Urothelium cell line (cell line): Measurements from ENCODE around the gene MIS18A.
A peak's percentile ranks its signal among the peaks of the same experiment; 100 is the strongest.
"Not testable (repeated sequence)": the region's sequence is repeated elsewhere in the genome, so short reads cannot be mapped to it uniquely, and the experiment has no call there.

ENCODE experiments used
- DNase-seq: peaks from one replicate; pipeline ENCODE4 v3.0.0; 2011; ENCODE audit warnings: low spot score, mixed read lengths
- FAIRE-seq: peaks from 2 replicates; lab custom pipeline; 2011; peaks lifted over from hg19 to GRCh38; lab: Jason Lieb, UNC

MIS18A gene

GRCh38 chr21:32306021-32306780 is 27.4 kb upstream of the MIS18A start:
- no peak for FAIRE-seq
- DNase-seq: no peak

- no peak for FAIRE-seq
- DNase-seq: no peak
These were observed 26.1 kb upstream of the MIS18A start for GRCh38 chr21:32304998-32305397.

GRCh38 chr21:32303385-32303784 is 24.5 kb upstream of the MIS18A start:
- DNase-seq: no peak
- no peak for FAIRE-seq

- DNase-seq (no peak), FAIRE-seq (no peak)
These were observed 23.7 kb upstream of the MIS18A start for GRCh38 chr21:32302560-32302959.

- FAIRE-seq: no peak
- no peak for DNase-seq
These were observed 22.7 kb upstream of the MIS18A start for GRCh38 chr21:32301596-32301995.

GRCh38 chr21:32300117-32300681 is 21.4 kb upstream of the MIS18A start:
- FAIRE-seq (peak; percentile 93), DNase-seq (no peak)

GRCh38 chr21:32299695-32300094 is 20.8 kb upstream of the MIS18A start:
- no peak for DNase-seq
- no peak for FAIRE-seq

GRCh38 chr21:32298658-32299081 is 19.8 kb upstream of the MIS18A start, which contains the start of gene MRAP:
MRAP (plus strand) TSS chr21:32298855; CDS start chr21:32298972, 117 bp downstream.
- DNase-seq (no peak), FAIRE-seq (no peak)

- DNase-seq (no peak), FAIRE-seq (no peak)
These were observed 19.3 kb upstream of the MIS18A start for GRCh38 chr21:32298148-32298559.

- DNase-seq (no peak), FAIRE-seq (no peak)
These were observed 18.6 kb upstream of the MIS18A start for GRCh38 chr21:32297449-32297848.

GRCh38 chr21:32285476-32285875 is 6.6 kb upstream of the MIS18A start:
- DNase-seq (no peak), FAIRE-seq (no peak)

- FAIRE-seq: peak; percentile 37
- DNase-seq: no peak
These were observed 4.1 kb upstream of the MIS18A start for GRCh38 chr21:32282992-32283391.

- DNase-seq: no peak
- no peak for FAIRE-seq
These were observed 2.7 kb upstream of the MIS18A start for GRCh38 chr21:32281531-32281930.

GRCh38 chr21:32279377-32279680 is 480 bp upstream of the MIS18A start:
- FAIRE-seq: no peak

GRCh38 chr21:32278103-32278502 is 746 bp downstream of the MIS18A start:
- FAIRE-seq (no peak), DNase-seq (no peak)

More at GRCh38 chr21:32279377-32279680, 480 bp upstream of the MIS18A start:
- no peak for DNase-seq

- FAIRE-seq (no peak), DNase-seq (no peak)
These were observed 2.2 kb downstream of the MIS18A start for GRCh38 chr21:32276671-32277070.

- FAIRE-seq: no peak
These were observed 8.1 kb downstream of the MIS18A start for GRCh38 chr21:32270748-32271147.

GRCh38 chr21:32265321-32265720 is 13.5 kb downstream of the MIS18A start:
- not testable (repeated sequence) for FAIRE-seq, DNase-seq

More at GRCh38 chr21:32270748-32271147, 8.1 kb downstream of the MIS18A start:
- DNase-seq: no peak

GRCh38 chr21:32261929-32262328 is 16.9 kb downstream of the MIS18A start:
- FAIRE-seq: no peak
- no peak for DNase-seq

- FAIRE-seq (no peak), DNase-seq (no peak)
These were observed 18.7 kb downstream of the MIS18A start for GRCh38 chr21:32260130-32260529.

- not testable (repeated sequence) for DNase-seq, FAIRE-seq
These were observed 20.1 kb downstream of the MIS18A start for GRCh38 chr21:32258786-32259048.

- peak; percentile 88 for DNase-seq
- peak; percentile 92 for FAIRE-seq
These were observed 20.7 kb downstream of the MIS18A start for GRCh38 chr21:32257962-32258785.
